Measurements from ENCODE around the gene SURF4.

DNA sequence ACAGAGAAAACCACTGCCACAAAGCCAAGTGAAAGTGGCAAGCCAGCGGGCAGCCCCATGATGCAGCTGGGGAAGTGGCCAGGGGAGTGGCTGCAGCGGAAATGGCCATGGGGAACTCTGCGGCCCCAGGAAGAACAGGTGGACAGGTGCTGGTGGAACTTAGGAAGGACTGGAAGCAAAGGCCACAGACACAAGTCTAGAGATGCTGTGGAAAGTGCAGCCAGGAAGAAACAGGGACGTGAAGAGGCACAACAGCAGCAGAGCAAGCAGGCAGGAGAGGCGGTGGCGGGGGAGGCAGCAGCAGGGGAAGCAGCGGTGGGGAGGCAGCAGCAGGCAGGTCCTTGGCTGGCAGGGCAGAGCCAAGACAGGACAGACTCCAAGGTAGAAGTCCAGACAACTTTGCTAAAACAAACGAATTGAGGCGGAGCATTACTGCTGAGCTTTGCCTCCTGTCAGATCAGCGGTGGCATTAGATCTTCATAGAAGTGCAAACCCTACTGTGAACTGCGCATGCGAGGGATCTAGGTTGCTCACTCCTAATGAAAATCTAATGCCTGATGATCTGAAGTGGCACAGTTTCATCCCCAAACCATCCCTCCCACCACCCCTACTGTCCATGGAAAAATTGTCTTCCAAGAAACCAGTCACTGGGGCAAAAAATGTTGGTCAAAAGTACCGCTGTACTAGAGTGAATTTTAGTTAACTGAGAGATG is 51.7 kb downstream of the SURF4 start:
- no peak for TF ChIP-seq POLR2A (IDR thresholded peaks at IDR 0.05)
- no peak for TF ChIP-seq EP300 (IDR thresholded peaks at IDR 0.05; ENCODE audit: low read depth)
- TF ChIP-seq, protein P1, sequence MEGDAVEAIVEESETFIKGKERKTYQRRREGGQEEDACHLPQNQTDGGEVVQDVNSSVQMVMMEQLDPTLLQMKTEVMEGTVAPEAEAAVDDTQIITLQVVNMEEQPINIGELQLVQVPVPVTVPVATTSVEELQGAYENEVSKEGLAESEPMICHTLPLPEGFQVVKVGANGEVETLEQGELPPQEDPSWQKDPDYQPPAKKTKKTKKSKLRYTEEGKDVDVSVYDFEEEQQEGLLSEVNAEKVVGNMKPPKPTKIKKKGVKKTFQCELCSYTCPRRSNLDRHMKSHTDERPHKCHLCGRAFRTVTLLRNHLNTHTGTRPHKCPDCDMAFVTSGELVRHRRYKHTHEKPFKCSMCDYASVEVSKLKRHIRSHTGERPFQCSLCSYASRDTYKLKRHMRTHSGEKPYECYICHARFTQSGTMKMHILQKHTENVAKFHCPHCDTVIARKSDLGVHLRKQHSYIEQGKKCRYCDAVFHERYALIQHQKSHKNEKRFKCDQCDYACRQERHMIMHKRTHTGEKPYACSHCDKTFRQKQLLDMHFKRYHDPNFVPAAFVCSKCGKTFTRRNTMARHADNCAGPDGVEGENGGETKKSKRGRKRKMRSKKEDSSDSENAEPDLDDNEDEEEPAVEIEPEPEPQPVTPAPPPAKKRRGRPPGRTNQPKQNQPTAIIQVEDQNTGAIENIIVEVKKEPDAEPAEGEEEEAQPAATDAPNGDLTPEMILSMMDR (IDR thresholded peaks at IDR 0.05), result no peak

All from transverse colon (tissue), 3 donors.